ENCODE measurements around the gene ACOXL.

DNA sequence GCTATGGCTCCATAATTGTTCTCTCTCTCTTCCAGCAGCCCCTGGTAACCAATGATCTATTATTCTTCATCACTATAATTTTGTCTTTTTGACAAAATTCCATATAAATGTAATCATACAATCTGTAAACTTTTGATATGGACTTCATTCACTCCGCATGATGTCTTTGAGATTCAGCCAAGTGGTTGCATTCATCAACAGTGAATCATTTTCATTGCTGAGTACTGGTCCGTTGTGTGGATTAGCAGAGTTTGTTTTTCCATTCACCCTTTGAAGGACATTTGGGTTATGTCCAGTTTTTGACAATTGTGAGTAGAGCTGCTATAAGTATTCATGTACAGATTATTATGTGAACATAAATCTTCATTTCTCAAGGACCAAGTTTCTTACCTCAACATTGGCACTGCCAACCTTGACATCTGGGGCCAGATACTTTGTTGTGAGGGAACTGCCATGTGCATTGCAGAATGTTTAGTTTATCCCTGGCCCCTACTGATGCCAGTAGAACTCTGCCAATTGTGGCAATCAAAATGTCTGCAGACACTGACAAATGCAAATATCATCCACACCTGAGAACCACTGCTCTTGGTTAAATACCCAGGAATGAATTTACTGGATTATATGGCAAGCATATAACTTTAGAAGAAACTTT, 340.0 kb downstream of the ACOXL start:
- no peak for TF ChIP-seq TAF1 (IDR thresholded peaks at IDR 0.05; ENCODE audit: low read depth, low read length)
- TF ChIP-seq POLR2A (IDR thresholded peaks at IDR 0.05; ENCODE audit: low read depth, low read length): no peak
- no peak for TF ChIP-seq SPI1 (IDR thresholded peaks at IDR 0.05; ENCODE audit: low read depth, low read length)
